Astrocyte (in vitro differentiated cells and primary cell): ENCODE measurements around the gene HRH2.

Experiments
- EZH2 ChIP-seq: IDR thresholded peaks from 2 replicates; pipeline ENCODE4 v1.6.1; 2012; ENCODE audit warnings: mild to moderate bottlenecking, low read length, inconsistent platforms; ENCODE audit not compliant: insufficient read depth
- TF ChIP-seq, protein P1 (sequence below): IDR thresholded peaks from 2 replicates; pipeline ENCODE4 v1.5.1; 2011; ENCODE audit warnings: low read depth, mild to moderate bottlenecking, inconsistent platforms, low read length, moderate library complexity; ENCODE audit not compliant: insufficient read depth

DNA sequence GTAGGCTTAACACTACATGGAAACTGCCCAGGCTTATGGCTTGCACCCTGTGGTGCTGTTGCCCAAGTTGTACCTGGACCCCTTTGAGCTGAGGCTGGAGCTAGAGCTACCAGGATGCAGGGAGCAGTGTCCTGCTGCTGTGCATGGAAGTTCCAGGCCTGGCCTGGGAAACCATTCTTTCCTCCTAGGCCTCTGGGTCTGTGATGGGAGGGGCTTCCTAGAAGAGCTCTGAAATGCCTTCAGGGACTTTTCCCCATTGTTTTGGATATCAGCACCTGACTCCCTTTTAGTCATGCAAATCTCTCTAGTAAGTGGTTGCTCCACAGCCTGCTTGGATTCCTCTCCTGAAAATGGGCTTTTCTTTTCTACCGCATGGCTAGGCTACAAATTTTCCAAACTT is 7.9 kb upstream of the HRH2 start:
- TF ChIP-seq, protein P1, sequence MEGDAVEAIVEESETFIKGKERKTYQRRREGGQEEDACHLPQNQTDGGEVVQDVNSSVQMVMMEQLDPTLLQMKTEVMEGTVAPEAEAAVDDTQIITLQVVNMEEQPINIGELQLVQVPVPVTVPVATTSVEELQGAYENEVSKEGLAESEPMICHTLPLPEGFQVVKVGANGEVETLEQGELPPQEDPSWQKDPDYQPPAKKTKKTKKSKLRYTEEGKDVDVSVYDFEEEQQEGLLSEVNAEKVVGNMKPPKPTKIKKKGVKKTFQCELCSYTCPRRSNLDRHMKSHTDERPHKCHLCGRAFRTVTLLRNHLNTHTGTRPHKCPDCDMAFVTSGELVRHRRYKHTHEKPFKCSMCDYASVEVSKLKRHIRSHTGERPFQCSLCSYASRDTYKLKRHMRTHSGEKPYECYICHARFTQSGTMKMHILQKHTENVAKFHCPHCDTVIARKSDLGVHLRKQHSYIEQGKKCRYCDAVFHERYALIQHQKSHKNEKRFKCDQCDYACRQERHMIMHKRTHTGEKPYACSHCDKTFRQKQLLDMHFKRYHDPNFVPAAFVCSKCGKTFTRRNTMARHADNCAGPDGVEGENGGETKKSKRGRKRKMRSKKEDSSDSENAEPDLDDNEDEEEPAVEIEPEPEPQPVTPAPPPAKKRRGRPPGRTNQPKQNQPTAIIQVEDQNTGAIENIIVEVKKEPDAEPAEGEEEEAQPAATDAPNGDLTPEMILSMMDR, result no peak
- TF ChIP-seq EZH2, result no peak
